ENCODE data around the gene PARN. TPM values are rescaled to one million over a fixed set of nuclear protein-coding genes. Genes with fewer than 3 reads are reported as not detected.

The PARN gene
- total RNA-seq, 1 donor from 2014 or later = 25.2 TPM

- no peak for TF ChIP-seq CTCF (IDR thresholded peaks at IDR 0.05; ENCODE audit: unreplicated experiment)
- Mint-ChIP-seq H3K4me1 (ENCODE audit: unreplicated experiment) (peaks cover 2% of the 10 kb centered on the region), H3K4me3 (ENCODE audit: unreplicated experiment) (no peak overlapping the region), H3K36me3 (ENCODE audit: low read depth, unreplicated experiment) (peaks cover 39% of the 10 kb centered on the region), H3K27ac (ENCODE audit: unreplicated experiment) (no peak overlapping the region), H3K27me3 (ENCODE audit: unreplicated experiment) (no peaks in the 10 kb centered on the region), H3K9me3 (ENCODE audit: unreplicated experiment) (no peaks in the 10 kb centered on the region)
- no peak for DNase-seq (ENCODE audit: low spot score)
These were observed 11.5 kb downstream of the PARN start for GRCh38 chr16:14618566-14618965.

GRCh38 chr16:14616280-14616679 is 13.8 kb downstream of the PARN start:
- no peak overlapping the region for H3K27ac Mint-ChIP-seq (ENCODE audit: unreplicated experiment)
- H3K27me3 Mint-ChIP-seq (ENCODE audit: unreplicated experiment) = no peaks in the 10 kb centered on the region
- peaks cover 34% of the 10 kb centered on the region for H3K36me3 Mint-ChIP-seq (ENCODE audit: low read depth, unreplicated experiment)
- H3K4me1 Mint-ChIP-seq (ENCODE audit: unreplicated experiment) = peaks cover 2% of the 10 kb centered on the region
- DNase-seq (ENCODE audit: low spot score) = no peak
- H3K9me3 Mint-ChIP-seq (ENCODE audit: unreplicated experiment) = no peaks in the 10 kb centered on the region
- no peak overlapping the region for H3K4me3 Mint-ChIP-seq (ENCODE audit: unreplicated experiment)
- no peak for TF ChIP-seq CTCF (IDR thresholded peaks at IDR 0.05; ENCODE audit: unreplicated experiment)

GRCh38 chr16:14613991-14614390 is 16.1 kb downstream of the PARN start:
- H3K27me3 Mint-ChIP-seq (ENCODE audit: unreplicated experiment) = no peaks in the 10 kb centered on the region
- DNase-seq (ENCODE audit: low spot score) = no peak
- H3K4me3 Mint-ChIP-seq (ENCODE audit: unreplicated experiment) = no peak overlapping the region
- peaks cover 38% of the 10 kb centered on the region for H3K36me3 Mint-ChIP-seq (ENCODE audit: low read depth, unreplicated experiment)
- H3K4me1 Mint-ChIP-seq (ENCODE audit: unreplicated experiment) = peaks cover 2% of the 10 kb centered on the region
- no peaks in the 10 kb centered on the region for H3K9me3 Mint-ChIP-seq (ENCODE audit: unreplicated experiment)
- TF ChIP-seq CTCF (IDR thresholded peaks at IDR 0.05; ENCODE audit: unreplicated experiment) = no peak
- no peak overlapping the region for H3K27ac Mint-ChIP-seq (ENCODE audit: unreplicated experiment)

- no peak for TF ChIP-seq CTCF (IDR thresholded peaks at IDR 0.05; ENCODE audit: unreplicated experiment)
- Mint-ChIP-seq H3K27ac (ENCODE audit: unreplicated experiment) (no peak overlapping the region), H3K9me3 (ENCODE audit: unreplicated experiment) (no peaks in the 10 kb centered on the region), H3K36me3 (ENCODE audit: low read depth, unreplicated experiment) (peaks cover 34% of the 10 kb centered on the region), H3K27me3 (ENCODE audit: unreplicated experiment) (no peaks in the 10 kb centered on the region), H3K4me3 (ENCODE audit: unreplicated experiment) (no peak overlapping the region), H3K4me1 (ENCODE audit: unreplicated experiment) (no peaks in the 10 kb centered on the region)
- DNase-seq (ENCODE audit: low spot score) = no peak
These were observed 18.4 kb downstream of the PARN start for GRCh38 chr16:14611660-14612059.

GRCh38 chr16:14609716-14610115 is 20.3 kb downstream of the PARN start:
- DNase-seq (ENCODE audit: low spot score) = no peak
- no peak for TF ChIP-seq CTCF (IDR thresholded peaks at IDR 0.05; ENCODE audit: unreplicated experiment)
- no peaks in the 10 kb centered on the region for H3K4me1 Mint-ChIP-seq (ENCODE audit: unreplicated experiment)
- no peak overlapping the region for H3K4me3 Mint-ChIP-seq (ENCODE audit: unreplicated experiment)
- H3K36me3 Mint-ChIP-seq (ENCODE audit: low read depth, unreplicated experiment) = peaks cover 26% of the 10 kb centered on the region
- no peak overlapping the region for H3K27ac Mint-ChIP-seq (ENCODE audit: unreplicated experiment)
- no peaks in the 10 kb centered on the region for H3K9me3 Mint-ChIP-seq (ENCODE audit: unreplicated experiment)
- H3K27me3 Mint-ChIP-seq (ENCODE audit: unreplicated experiment) = no peaks in the 10 kb centered on the region

Data from endothelial cell (in vitro differentiated cells).